Mesendoderm (in vitro differentiated cells): Measurements from ENCODE around the gene RNASE11.
A peak's percentile ranks its signal among the peaks of the same experiment; 100 is the strongest.

Source experiments
- DNase-seq: peaks from one replicate; pipeline ENCODE4 v3.0.0; 2013
- H2AK5ac ChIP-seq: 2 replicates; pipeline ENCODE4 v1.6.1; 2013; ENCODE audit warnings: low read length, inconsistent platforms
- H2BK120ac ChIP-seq: 2 replicates; pipeline ENCODE4 v1.6.1; 2013; ENCODE audit warnings: low read depth, mild to moderate bottlenecking, low read length, moderate library complexity, mixed read lengths
- H2BK15ac ChIP-seq: replicated peaks from 2 replicates; pipeline ENCODE4 v1.6.1; 2013; ENCODE audit warnings: low read depth, mild to moderate bottlenecking, moderate library complexity
- H2BK5ac ChIP-seq: 2 replicates; pipeline ENCODE4 v1.6.1; 2013; ENCODE audit warnings: low read length, inconsistent platforms
- H3K18ac ChIP-seq: 2 replicates; pipeline ENCODE4 v1.6.1; 2013; ENCODE audit warnings: mild to moderate bottlenecking, low read length, mixed read lengths
- H3K23ac ChIP-seq: one replicate; pipeline ENCODE4 v1.6.1; 2013; ENCODE audit warnings: low read length
- H3K27ac ChIP-seq: 2 replicates; pipeline ENCODE4 v1.5.1; 2013; ENCODE audit warnings: low read depth, mild to moderate bottlenecking, inconsistent platforms, low read length, moderate library complexity
- H3K27me3 ChIP-seq: 2 replicates; pipeline ENCODE4 v1.6.1; 2013; ENCODE audit warnings: low read length, control low read depth, mild to moderate bottlenecking, inconsistent platforms; ENCODE audit not compliant: insufficient read depth, poor library complexity
- H3K36me3 ChIP-seq: 2 replicates; pipeline ENCODE4 v1.6.1; 2013; ENCODE audit warnings: low read length, inconsistent platforms; ENCODE audit not compliant: control insufficient read depth, insufficient read depth
- H3K4ac ChIP-seq: one replicate; pipeline ENCODE4 v1.6.1; 2013; ENCODE audit warnings: low read depth, mild to moderate bottlenecking, low read length, moderate library complexity
- H3K4me1 ChIP-seq: 2 replicates; pipeline ENCODE4 v1.6.1; 2013; ENCODE audit warnings: low read depth, low read length, inconsistent platforms; ENCODE audit not compliant: control insufficient read depth
- H3K4me2 ChIP-seq: 2 replicates; pipeline ENCODE4 v1.6.1; 2013; ENCODE audit warnings: low read length
- H3K4me3 ChIP-seq: 2 replicates; pipeline ENCODE4 v1.5.1; 2013; ENCODE audit warnings: mild to moderate bottlenecking, low read length
- H3K56ac ChIP-seq: one replicate; pipeline ENCODE4 v1.6.1; 2013; ENCODE audit warnings: low read length
- H3K79me1 ChIP-seq: 2 replicates; pipeline ENCODE4 v1.6.1; 2013; ENCODE audit warnings: low read length, inconsistent platforms
- H3K79me2 ChIP-seq: 2 replicates; pipeline ENCODE4 v1.6.1; 2013; ENCODE audit warnings: mild to moderate bottlenecking, low read length; ENCODE audit not compliant: control insufficient read depth, insufficient read depth
- H3K9ac ChIP-seq: 2 replicates; pipeline ENCODE4 v1.6.1; 2013; ENCODE audit warnings: low read length, inconsistent platforms
- H4K5ac ChIP-seq: one replicate; pipeline ENCODE4 v1.6.1; 2013; ENCODE audit warnings: low read length
- H4K8ac ChIP-seq: one replicate; pipeline ENCODE4 v1.6.1; 2013; ENCODE audit warnings: low read depth, mild to moderate bottlenecking, control low read depth, low read length, moderate library complexity
- WGBS: extraction: QIAGEN DNeasy Blood & Tissue Kit; methylation state at CpG from one replicate; pipeline ENCODE4 v1.1.7; 2013; ENCODE audit warnings: low lambda C conversion rate, missing lambda C conversion rate; ENCODE audit not compliant: insufficient coverage; ENCODE audit errors: extremely low coverage; 5-methylcytosine and 5-hydroxymethylcytosine counted together

The RNASE11 gene

DNA sequence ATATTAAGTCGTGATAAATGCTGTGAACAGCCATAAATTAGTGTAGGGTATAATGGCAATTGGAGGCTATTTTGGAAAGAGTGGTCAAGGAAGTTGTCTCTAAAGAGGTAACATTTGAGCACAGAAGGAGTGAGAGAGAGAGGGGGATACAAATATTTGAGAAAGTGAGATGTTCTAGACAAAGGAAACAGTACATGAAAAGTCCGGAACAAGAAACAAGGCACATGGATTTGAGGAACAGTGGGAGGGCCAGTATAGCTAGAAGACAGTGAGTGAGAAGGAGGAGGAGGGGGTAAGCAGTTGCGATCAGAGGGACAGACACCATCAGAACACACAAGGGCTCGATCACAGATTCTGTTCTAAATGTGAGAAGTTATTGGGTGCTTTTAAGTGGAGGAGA is 23.5 kb upstream of the RNASE11 start:
- H3K4me1 ChIP-seq = peaks cover 9% of the 10 kb centered on the region
- H3K27me3 ChIP-seq = no peaks in the 10 kb centered on the region
- no peak overlapping the region for H3K27ac ChIP-seq
- no peak overlapping the region for H3K23ac ChIP-seq
- no peak overlapping the region for H3K56ac ChIP-seq
- H3K9ac ChIP-seq = no peak overlapping the region
- H2AK5ac ChIP-seq = no peak overlapping the region
- no peak overlapping the region for H3K4me3 ChIP-seq
- H3K4ac ChIP-seq = no peak overlapping the region
- no peak overlapping the region for H2BK5ac ChIP-seq
- WGBS = no CpG with 5 or more reads among the region's 4 CpGs
- H3K4me2 ChIP-seq = no peak overlapping the region
- H3K79me2 ChIP-seq = no peaks in the 10 kb centered on the region
- H3K79me1 ChIP-seq = no peaks in the 10 kb centered on the region
- H2BK15ac ChIP-seq = no peak overlapping the region
- DNase-seq = no peak
- H4K5ac ChIP-seq = no peak overlapping the region
- H2BK120ac ChIP-seq = no peak overlapping the region
- H4K8ac ChIP-seq = no peak overlapping the region
- H3K18ac ChIP-seq = no peak overlapping the region
- no peaks in the 10 kb centered on the region for H3K36me3 ChIP-seq

DNA sequence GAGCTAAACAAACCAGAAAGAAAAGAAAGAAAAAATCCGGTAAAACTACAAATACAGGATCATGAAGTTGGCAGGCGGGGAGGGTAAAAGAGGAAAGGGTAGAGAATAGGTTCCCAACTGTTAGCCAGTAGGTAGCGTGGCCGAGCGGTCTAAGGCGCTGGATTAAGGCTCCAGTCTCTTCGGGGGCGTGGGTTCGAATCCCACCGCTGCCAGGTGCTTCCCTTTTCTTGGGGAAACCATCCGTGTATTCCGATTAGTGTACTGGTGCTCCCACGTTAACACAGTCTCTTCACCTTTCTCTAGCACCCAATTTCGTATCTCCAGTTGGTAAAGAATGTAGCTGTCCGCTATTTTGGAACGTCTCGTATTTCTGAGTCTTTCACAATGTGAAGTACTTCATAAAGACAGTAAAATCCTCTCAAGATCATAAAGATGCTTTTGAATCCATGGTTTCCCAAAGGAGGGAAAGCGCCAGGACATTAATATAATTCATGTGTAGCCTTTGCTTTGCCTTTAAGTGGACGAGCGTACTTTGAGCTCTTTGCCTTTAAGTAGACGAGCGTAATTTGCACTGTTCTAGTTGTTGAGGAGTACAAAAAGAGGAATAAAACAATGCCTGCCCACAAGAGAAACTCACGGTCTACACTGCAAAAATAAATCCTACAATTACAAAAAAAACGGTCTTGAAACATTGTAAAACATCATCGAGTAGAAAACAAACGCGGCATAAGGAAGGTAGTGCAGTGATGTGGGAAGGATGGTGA is 22.4 kb upstream of the RNASE11 start:
- no peaks in the 10 kb centered on the region for H3K27me3 ChIP-seq
- H4K8ac ChIP-seq = no peak overlapping the region
- H3K23ac ChIP-seq = no peak overlapping the region
- no peak overlapping the region for H2BK15ac ChIP-seq
- peak overlapping the region; percentile 83 for H3K56ac ChIP-seq
- peak overlapping the region; percentile 45 for H3K18ac ChIP-seq
- no peaks in the 10 kb centered on the region for H3K79me2 ChIP-seq
- no peak overlapping the region for H3K4ac ChIP-seq
- H4K5ac ChIP-seq = no peak overlapping the region
- DNase-seq = peak; percentile 90
- H3K4me1 ChIP-seq = peaks cover 9% of the 10 kb centered on the region
- peak overlapping the region; percentile 45 for H3K4me2 ChIP-seq
- H3K9ac ChIP-seq = peak overlapping the region; percentile 76
- no peak overlapping the region for H2BK5ac ChIP-seq
- no peak overlapping the region for H3K27ac ChIP-seq
- no peak overlapping the region for H2AK5ac ChIP-seq
- peak overlapping the region; percentile 89 for H3K4me3 ChIP-seq
- H3K79me1 ChIP-seq = no peaks in the 10 kb centered on the region
- whole genome bisulfite sequencing = no CpG with 5 or more reads among the region's 27 CpGs
- no peak overlapping the region for H2BK120ac ChIP-seq
- H3K36me3 ChIP-seq = no peaks in the 10 kb centered on the region

DNA sequence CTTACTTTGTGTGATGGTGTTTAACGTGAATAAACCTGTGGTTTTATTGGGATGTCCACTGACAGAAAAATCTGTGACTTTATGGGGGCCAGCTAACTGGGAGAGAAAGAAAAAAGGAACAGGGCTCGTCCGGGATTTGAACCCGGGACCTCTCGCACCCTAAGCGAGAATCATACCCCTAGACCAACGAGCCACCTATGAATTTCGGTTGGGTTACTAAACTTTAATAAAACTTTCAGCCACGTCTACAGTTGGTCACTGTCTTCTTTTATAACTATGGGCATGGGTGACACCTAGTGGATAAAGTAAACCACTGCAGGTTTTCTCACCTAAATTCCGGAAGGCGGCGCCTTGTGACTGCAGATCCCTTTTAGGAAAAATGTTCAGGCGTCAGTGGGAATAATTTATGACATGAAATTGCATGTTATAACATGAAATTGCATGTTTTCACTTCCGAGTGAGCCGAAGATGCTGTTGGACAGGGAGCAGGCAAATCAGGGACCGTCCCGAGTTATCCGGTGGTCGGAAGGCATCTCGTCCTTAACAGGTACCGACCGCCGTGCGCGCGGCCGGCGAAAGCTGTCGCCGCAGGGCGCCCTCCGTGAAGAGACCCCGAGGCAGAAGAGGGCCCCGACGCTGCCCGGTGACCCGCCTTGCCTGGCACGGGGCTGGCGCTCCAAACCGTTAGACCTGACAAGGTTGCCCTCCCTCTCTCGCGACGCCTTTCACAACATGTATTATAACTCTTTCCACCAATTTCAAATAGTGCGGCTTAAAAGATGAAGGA is 21.6 kb upstream of the RNASE11 start:
- H2BK15ac ChIP-seq = no peak overlapping the region
- H4K5ac ChIP-seq = no peak overlapping the region
- no peaks in the 10 kb centered on the region for H3K36me3 ChIP-seq
- peaks cover 9% of the 10 kb centered on the region for H3K4me1 ChIP-seq
- no peak overlapping the region for H3K4ac ChIP-seq
- peak overlapping the region; percentile 89 for H3K4me3 ChIP-seq
- H3K18ac ChIP-seq = peak overlapping the region; percentile 45
- peak overlapping the region; percentile 76 for H3K9ac ChIP-seq
- no peak overlapping the region for H2AK5ac ChIP-seq
- no peaks in the 10 kb centered on the region for H3K79me1 ChIP-seq
- no peak overlapping the region for H2BK120ac ChIP-seq
- no peak overlapping the region for H3K27ac ChIP-seq
- H3K27me3 ChIP-seq = no peaks in the 10 kb centered on the region
- no CpG with 5 or more reads among the region's 44 CpGs for WGBS
- H3K79me2 ChIP-seq = no peaks in the 10 kb centered on the region
- peak; percentile 94 for DNase-seq
- H3K4me2 ChIP-seq = peak overlapping the region; percentile 45
- H4K8ac ChIP-seq = no peak overlapping the region
- H3K56ac ChIP-seq = peak overlapping the region; percentile 83
- no peak overlapping the region for H3K23ac ChIP-seq
- no peak overlapping the region for H2BK5ac ChIP-seq

- H3K4ac ChIP-seq = no peak overlapping the region
- no peak overlapping the region for H4K5ac ChIP-seq
- no peaks in the 10 kb centered on the region for H3K79me1 ChIP-seq
- H2BK5ac ChIP-seq = no peak overlapping the region
- DNase-seq = no peak
- H3K56ac ChIP-seq = peak overlapping the region; percentile 57
- H3K4me3 ChIP-seq = no peak overlapping the region
- no peak overlapping the region for H4K8ac ChIP-seq
- H3K9ac ChIP-seq = no peak overlapping the region
- no peak overlapping the region for H3K23ac ChIP-seq
- H2BK120ac ChIP-seq = no peak overlapping the region
- H3K27me3 ChIP-seq = no peaks in the 10 kb centered on the region
- peaks cover 9% of the 10 kb centered on the region for H3K4me1 ChIP-seq
- no peak overlapping the region for H3K18ac ChIP-seq
- H3K79me2 ChIP-seq = no peaks in the 10 kb centered on the region
- no CpG with 5 or more reads among the region's 7 CpGs for WGBS
- no peaks in the 10 kb centered on the region for H3K36me3 ChIP-seq
- H3K27ac ChIP-seq = no peak overlapping the region
- H2BK15ac ChIP-seq = no peak overlapping the region
- H3K4me2 ChIP-seq = no peak overlapping the region
- no peak overlapping the region for H2AK5ac ChIP-seq
Observed at GRCh38 chr14:20608383-20609110, 20.7 kb upstream of the RNASE11 start.

- no peaks in the 10 kb centered on the region for H3K27me3 ChIP-seq
- WGBS = no CpG with 5 or more reads among the region's 5 CpGs
- H3K27ac ChIP-seq = no peak overlapping the region
- H2AK5ac ChIP-seq = no peak overlapping the region
- H3K4me1 ChIP-seq = peaks cover 8% of the 10 kb centered on the region
- H3K4ac ChIP-seq = no peak overlapping the region
- no peak overlapping the region for H3K23ac ChIP-seq
- no peak for DNase-seq
- no peak overlapping the region for H3K4me3 ChIP-seq
- no peaks in the 10 kb centered on the region for H3K79me1 ChIP-seq
- no peak overlapping the region for H2BK5ac ChIP-seq
- no peak overlapping the region for H3K9ac ChIP-seq
- no peak overlapping the region for H3K18ac ChIP-seq
- no peaks in the 10 kb centered on the region for H3K36me3 ChIP-seq
- H4K5ac ChIP-seq = no peak overlapping the region
- no peak overlapping the region for H3K4me2 ChIP-seq
- no peak overlapping the region for H4K8ac ChIP-seq
- no peak overlapping the region for H3K56ac ChIP-seq
- H2BK120ac ChIP-seq = no peak overlapping the region
- H3K79me2 ChIP-seq = no peaks in the 10 kb centered on the region
- H2BK15ac ChIP-seq = no peak overlapping the region
Observed at GRCh38 chr14:20607617-20608016, 19.8 kb upstream of the RNASE11 start.
